ENCODE data around the gene PKNOX2. TPM values are rescaled to one million over a fixed set of nuclear protein-coding genes. Genes with fewer than 3 reads are reported as not detected.

PKNOX2 gene
- total and polyA plus RNA-seq, 2 of the 8 experiments (the other 6 are each of a cell fraction or from before 2014, with no cell fraction given) = 2.0 TPM

GRCh38 chr11:125351868-125352250, 187.3 kb downstream of the PKNOX2 start:
- Histone ChIP-seq H2AK5ac (ENCODE audit: low read depth, low read length) (no peak overlapping the region), H3K79me2 (ENCODE audit: control insufficient read depth in 1 of 2, insufficient read depth in 2 of 2, low read length in 2 of 2) (no peaks in the 10 kb centered on the region), H2BK5ac (ENCODE audit: low read depth, low read length) (no peak overlapping the region; the same call in 1 of the 2 replicates), H3K36me3 (ENCODE audit: control insufficient read depth in 2 of 4, insufficient read depth in 4 of 4, low read length in 3 of 4) (no peaks in the 10 kb centered on the region), H4K5ac (ENCODE audit: insufficient read length, low read depth, low read length) (no peak overlapping the region), H3K9ac (replicated peaks in 1 of 4; ENCODE audit: extremely low read depth in 1 of 4, low read depth in 3 of 4, low read length in 3 of 4) (no peak overlapping the region), H3K14ac (ENCODE audit: insufficient read length) (no peak overlapping the region), H4K20me1 (replicated peaks in 1 of 2; ENCODE audit: control insufficient read depth in 1 of 2, insufficient read depth in 2 of 2, low read length in 2 of 2) (no peaks in the 10 kb centered on the region), H2BK15ac (ENCODE audit: low read length) (no peak overlapping the region), H2BK120ac (replicated peaks; ENCODE audit: low read depth, low read length) (no peak overlapping the region), H3K23me2 (ENCODE audit: low read depth, low read length) (no peaks in the 10 kb centered on the region), H4K91ac (replicated peaks; ENCODE audit: insufficient read length, low read length) (no peak overlapping the region), H3K23ac (ENCODE audit: insufficient read length) (no peak overlapping the region), H2AFZ (ENCODE audit: low read length) (no peak overlapping the region), H3K4ac (replicated peaks; ENCODE audit: insufficient read length, low read depth, low read length) (no peak overlapping the region), H3K79me1 (ENCODE audit: low read depth, low read length) (no peaks in the 10 kb centered on the region), H4K8ac (ENCODE audit: extremely low read depth, insufficient read depth, low read length) (no peak overlapping the region), H3K4me1 (replicated peaks in 1 of 4; ENCODE audit: control insufficient read depth in 3 of 4, insufficient read depth in 4 of 4, low read length in 3 of 4) (peaks cover 0 to 22% (median 10%) of the 10 kb centered on the region in 4 experiments; a peak in 6 of 7 replicates), H3K9me3 (ENCODE audit: insufficient read depth in 2 of 2, low read depth in 1 of 2, low read length in 1 of 2) (no peaks in the 10 kb centered on the region), H3K27ac (ENCODE audit: low read depth, low read length) (no peak overlapping the region), H2BK20ac (ENCODE audit: low read length) (no peak overlapping the region), H3K27me3 (replicated peaks in 1 of 4; ENCODE audit: control insufficient read depth in 3 of 4, extremely low read depth in 1 of 4, insufficient read depth in 3 of 4, low read length in 3 of 4) (peaks cover 0 to 3% (median 0%) of the 10 kb centered on the region in 4 experiments; a peak in 1 of 7 replicates), H3K56ac (replicated peaks; ENCODE audit: insufficient read length, low read depth, low read length) (no peak overlapping the region), H2BK12ac (ENCODE audit: low read depth, low read length) (no peak overlapping the region), H3K18ac (ENCODE audit: extremely low read depth, low read length) (no peak overlapping the region), H3K4me3 (ENCODE audit: extremely low read depth in 1 of 4, insufficient read depth in 2 of 4, low read depth in 3 of 4, low read length in 4 of 4) (no peak overlapping the region), H3K4me2 (ENCODE audit: insufficient read depth in 1 of 2, low read depth in 2 of 2, low read length in 2 of 2) (no peak overlapping the region)
- POLR2A ChIA-PET (ENCODE audit: partially characterized antibody) = no interaction called here
- no peak for DNase-seq (ENCODE audit: low read depth in 1 of 2, low spot score in 2 of 2)
- FAIRE-seq = no peak
- CTCF ChIA-PET (ENCODE audit: partially characterized antibody) = interaction anchor here (0.9 to 25.6 kb wide), 16 partner anchors 7 to 417 kb away, joined by 3 to 486 read pairs (median 8); partner anchors contain the start of gene PKNOX2
- WGBS, 2 experiments (ENCODE audit: extremely low coverage in 1 of 2, insufficient coverage in 1 of 2, insufficient read length in 1 of 2, insufficient replicate concordance in 2 of 2, low coverage in 1 of 2, low lambda C conversion rate in 2 of 2, missing lambda C conversion rate in 1 of 2) = 85% methylated on average over 3 of the region's 6 CpGs; no CpG with 5 or more reads in 1 of the 2 experiments
- TF ChIP-seq GABPA (IDR thresholded peaks at IDR 0.05; ENCODE audit: borderline replicate concordance, insufficient read depth, low read length) (no peak), RXRA (IDR thresholded peaks at IDR 0.05; ENCODE audit: insufficient read depth, low read depth, low read length) (no peak), POLR2AphosphoS5 (IDR thresholded peaks at IDR 0.05; ENCODE audit: low read depth, low read length) (no peak), ATF2 (IDR thresholded peaks at IDR 0.05; ENCODE audit: low read length) (no peak), KDM4A (IDR thresholded peaks at IDR 0.05; ENCODE audit: low read depth, low read length, severe bottlenecking) (no peak), E2F6 (IDR thresholded peaks at IDR 0.05) (no peak), TAF1 (IDR thresholded peaks at IDR 0.05; ENCODE audit: low read depth, low read length) (no peak), KDM5A (IDR thresholded peaks at IDR 0.05; ENCODE audit: low read length) (no peak), CHD2 (IDR thresholded peaks at IDR 0.05; ENCODE audit: low read length) (no peak), CBX8 (IDR thresholded peaks at IDR 0.05; ENCODE audit: borderline replicate concordance, low read depth, low read length) (no peak), MAX (IDR thresholded peaks at IDR 0.05) (no peak)

Data from H1 (cell line).